Effector memory CD8-positive, alpha-beta T cell (primary cell): ENCODE results near the gene TMEM131.
"Not testable (repeated sequence)": the region's sequence is repeated elsewhere in the genome, so short reads cannot be mapped to it uniquely, and the experiment has no call there.

Experiments
- ATAC-seq: fragments of 150-1000 bp; cut with Tn5 transposase; replicated peaks from 2 replicates; pipeline ENCODE4 v1.10.0; 2021; ENCODE audit warnings: mild to moderate bottlenecking, moderate library complexity
- DNase-seq, 3 experiments: peaks; one replicate each; pipeline ENCODE4 v3.0.0; 2021
- H3K27ac Mint-ChIP-seq, 2 donors: one replicate each; pipeline ENCODE4 v1.8.0; 2022; ENCODE audit warnings: mild to moderate bottlenecking in 2 of 2, mixed read lengths in 2 of 2, moderate library complexity in 2 of 2
- H3K27me3 Mint-ChIP-seq, 2 donors: one replicate each; pipeline ENCODE4 v1.8.0; 2022; ENCODE audit warnings: mixed read lengths in 2 of 2
- H3K36me3 Mint-ChIP-seq: one replicate; pipeline ENCODE4 v1.8.0; 2022; ENCODE audit warnings: mild to moderate bottlenecking, moderate library complexity, mixed read lengths; ENCODE audit not compliant: insufficient read depth
- H3K4me1 Mint-ChIP-seq, 2 donors: one replicate each; pipeline ENCODE4 v1.8.0; 2022; ENCODE audit warnings: low read depth in 2 of 2, mixed read lengths in 2 of 2
- H3K4me3 Mint-ChIP-seq, 2 donors: one replicate each; pipeline ENCODE4 v1.8.0; 2022; ENCODE audit warnings: mild to moderate bottlenecking in 2 of 2, mixed read lengths in 2 of 2, moderate library complexity in 2 of 2
- H3K9me3 Mint-ChIP-seq, 2 donors: one replicate each; pipeline ENCODE4 v1.8.0; 2022; ENCODE audit warnings: mixed read lengths in 2 of 2

TMEM131 gene

GRCh38 chr2:97969081-97970067 lies 26.4 kb downstream of the TMEM131 start:
- DNase-seq (no peak), ATAC-seq (no peak)
- no peak overlapping the region for H3K4me3 Mint-ChIP-seq
- peaks cover 3 to 4% of the 10 kb centered on the region in 2 donors for H3K9me3 Mint-ChIP-seq
- no peaks in the 10 kb centered on the region for H3K27me3 Mint-ChIP-seq
- H3K27ac Mint-ChIP-seq = no peak overlapping the region
- H3K4me1 Mint-ChIP-seq = peaks cover 57 to 73% of the 10 kb centered on the region in 2 donors
- peaks cover 6% of the 10 kb centered on the region for H3K36me3 Mint-ChIP-seq

DNA sequence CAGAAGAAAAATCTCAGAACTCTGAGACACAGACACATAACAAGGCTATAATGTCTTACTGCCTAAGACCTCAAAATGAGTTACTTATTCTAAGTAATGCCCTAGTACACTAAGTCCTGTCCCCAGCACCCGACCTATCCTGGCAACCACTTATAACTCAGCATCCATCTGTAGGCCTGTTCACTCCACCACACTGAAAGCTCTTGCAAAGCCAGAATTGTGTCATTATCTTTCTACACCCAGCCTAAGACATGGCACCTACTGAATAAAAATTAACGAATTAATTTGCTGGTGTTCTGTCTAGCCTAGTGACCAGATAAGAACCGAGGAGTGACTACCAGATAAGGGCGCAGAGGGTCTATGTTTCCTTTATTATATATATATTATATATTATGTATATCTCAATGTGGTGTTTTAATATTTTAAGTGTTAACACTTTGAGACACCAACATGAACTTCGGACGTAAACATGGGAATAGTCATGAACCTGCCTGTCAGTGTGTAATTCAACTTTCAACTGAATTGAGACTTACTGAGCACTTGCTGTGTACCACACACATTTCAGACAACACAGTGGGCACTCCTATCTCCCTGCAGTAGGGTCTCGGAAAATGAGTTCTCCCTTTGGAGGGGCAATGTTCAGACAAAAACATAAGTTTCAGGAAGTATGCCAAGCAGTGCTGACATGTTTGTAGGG lies 27.7 kb downstream of the TMEM131 start:
- Mint-ChIP-seq H3K4me3 (no peak overlapping the region), H3K27me3 (no peaks in the 10 kb centered on the region), H3K4me1 (peaks cover 51 to 77% of the 10 kb centered on the region in 2 donors), H3K27ac (peak overlapping the region; percentile 0 to 8), H3K36me3 (peaks cover 6% of the 10 kb centered on the region), H3K9me3 (no peaks in the 10 kb centered on the region)
- no peak for DNase-seq
- ATAC-seq = no peak

- H3K27ac Mint-ChIP-seq = peak overlapping the region; percentile 0 to 8
- H3K4me1 Mint-ChIP-seq = peaks cover 56 to 83% of the 10 kb centered on the region in 2 donors
- no peaks in the 10 kb centered on the region for H3K9me3 Mint-ChIP-seq
- no peak for DNase-seq
- no peak for ATAC-seq
- peaks cover 6% of the 10 kb centered on the region for H3K36me3 Mint-ChIP-seq
- H3K4me3 Mint-ChIP-seq = peak overlapping the region in 1 of 2 donors; percentile 18
- no peaks in the 10 kb centered on the region for H3K27me3 Mint-ChIP-seq
These were observed 28.5 kb downstream of the TMEM131 start for GRCh38 chr2:97967216-97967592.

DNA sequence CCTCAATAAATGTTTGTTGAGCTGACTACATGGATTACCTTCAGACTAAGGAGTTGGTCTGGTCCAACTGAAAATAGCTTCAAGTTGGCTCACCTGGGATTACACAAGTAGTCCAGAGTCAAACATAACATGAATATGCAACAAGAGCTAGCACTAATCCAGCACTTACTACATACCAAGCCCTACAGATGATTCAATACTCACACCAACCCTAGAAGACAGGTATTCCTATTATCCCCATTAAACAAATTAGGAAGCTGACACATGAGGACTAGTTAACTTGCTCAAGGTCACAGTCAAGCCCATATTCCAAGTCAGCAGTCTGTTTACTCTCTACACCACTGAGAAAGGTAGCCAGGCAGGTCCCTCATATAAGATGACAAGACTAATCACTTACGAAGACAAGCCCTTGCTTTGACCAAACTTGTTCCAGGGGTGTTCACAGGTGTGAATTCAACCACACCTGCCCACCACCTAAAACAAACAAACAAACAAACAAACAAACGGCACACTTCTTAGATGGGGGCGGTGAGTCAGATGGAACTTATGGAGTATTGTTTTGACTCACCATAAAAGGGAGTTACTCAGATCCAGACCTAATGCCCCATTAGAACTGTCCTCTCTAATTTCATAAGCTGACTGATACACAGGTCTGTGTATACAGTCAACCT lies 29.1 kb downstream of the TMEM131 start:
- H3K36me3 Mint-ChIP-seq = peaks cover 8% of the 10 kb centered on the region
- no peaks in the 10 kb centered on the region for H3K9me3 Mint-ChIP-seq
- DNase-seq (no peak), ATAC-seq (no peak)
- no peaks in the 10 kb centered on the region for H3K27me3 Mint-ChIP-seq
- peak overlapping the region in 1 of 2 donors; percentile 22 for H3K27ac Mint-ChIP-seq
- H3K4me1 Mint-ChIP-seq = peaks cover 54 to 80% of the 10 kb centered on the region in 2 donors
- peak overlapping the region in 1 of 2 donors; percentile 18 for H3K4me3 Mint-ChIP-seq

DNA sequence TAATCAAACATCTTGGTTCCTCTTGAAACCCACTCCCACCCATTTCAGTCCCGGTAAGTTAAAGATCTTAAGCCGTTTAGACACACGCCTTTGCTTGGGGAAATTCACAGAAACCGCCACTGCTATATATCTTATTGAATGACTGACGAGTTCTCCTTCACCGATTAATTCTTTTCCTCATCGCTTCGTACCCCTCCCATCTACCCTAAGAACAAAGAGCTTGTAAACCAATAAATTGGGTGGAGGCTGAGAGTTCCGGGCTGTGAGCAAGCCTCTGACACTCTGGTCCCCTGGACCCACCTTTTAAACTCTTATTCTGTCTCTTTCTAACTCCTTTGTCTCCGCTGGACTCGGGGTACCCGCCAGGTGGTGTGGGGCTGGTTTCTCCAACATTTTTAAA lies 30.6 kb downstream of the TMEM131 start:
- H3K27me3 Mint-ChIP-seq = no peaks in the 10 kb centered on the region
- H3K4me3 Mint-ChIP-seq = peak overlapping the region in 1 of 2 donors; percentile 40
- no peak overlapping the region for H3K27ac Mint-ChIP-seq
- peaks cover 43 to 81% of the 10 kb centered on the region in 2 donors for H3K4me1 Mint-ChIP-seq
- peaks cover 8% of the 10 kb centered on the region for H3K36me3 Mint-ChIP-seq
- no peaks in the 10 kb centered on the region for H3K9me3 Mint-ChIP-seq
- ATAC-seq (no peak), DNase-seq (no peak)

DNA sequence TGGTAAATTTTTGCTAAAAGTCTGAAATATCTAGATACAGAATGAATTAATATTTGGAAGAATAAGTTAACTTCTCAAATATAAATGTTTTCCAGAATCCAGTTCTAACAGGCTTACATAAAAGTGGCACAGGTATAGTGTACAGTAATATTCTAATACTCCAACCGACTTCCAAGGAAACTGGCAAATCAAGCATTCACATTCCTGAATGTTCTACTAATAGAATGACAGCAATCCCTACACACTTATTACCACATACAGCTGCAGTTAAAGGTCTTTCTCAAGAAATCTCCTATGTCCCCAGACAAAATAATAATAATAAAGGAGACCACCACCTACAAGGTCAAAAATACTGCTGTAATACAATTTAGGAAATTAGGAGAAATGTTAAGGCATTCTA lies 31.9 kb downstream of the TMEM131 start:
- Mint-ChIP-seq H3K27ac (no peak overlapping the region), H3K4me3 (peak overlapping the region in 1 of 2 donors; percentile 7)
- ATAC-seq = no peak

DNA sequence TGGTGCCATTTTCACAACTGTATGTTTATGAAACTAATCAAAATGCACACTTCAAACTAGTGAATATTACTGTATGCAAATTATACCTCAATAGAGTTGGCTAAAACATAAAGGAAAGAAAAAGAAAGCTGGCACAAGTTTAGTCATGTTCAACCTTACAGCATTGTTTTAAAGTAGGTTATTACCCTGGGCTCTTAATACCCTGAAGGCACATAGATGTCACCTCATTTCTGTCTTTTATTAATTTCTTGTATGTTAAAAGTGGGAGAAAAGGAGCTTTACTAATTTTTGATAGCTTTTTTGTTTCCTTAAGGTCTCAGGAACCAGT lies 32.7 kb downstream of the TMEM131 start:
- peak overlapping the region in 1 of 2 donors; percentile 8 for H3K4me3 Mint-ChIP-seq
- no peak for ATAC-seq
- H3K27me3 Mint-ChIP-seq = no peaks in the 10 kb centered on the region
- peaks cover 40 to 79% of the 10 kb centered on the region in 2 donors for H3K4me1 Mint-ChIP-seq
- peak overlapping the region in 1 of 2 donors; percentile 9 for H3K27ac Mint-ChIP-seq
- peaks cover 8% of the 10 kb centered on the region for H3K36me3 Mint-ChIP-seq
- H3K9me3 Mint-ChIP-seq = no peaks in the 10 kb centered on the region
- DNase-seq = no peak

More for the DNA sequence above, 31.9 kb downstream of the TMEM131 start:
- peaks cover 8% of the 10 kb centered on the region for H3K36me3 Mint-ChIP-seq
- H3K4me1 Mint-ChIP-seq = peaks cover 38 to 81% of the 10 kb centered on the region in 2 donors
- H3K27me3 Mint-ChIP-seq = no peaks in the 10 kb centered on the region
- H3K9me3 Mint-ChIP-seq = no peaks in the 10 kb centered on the region
- no peak for DNase-seq

DNA sequence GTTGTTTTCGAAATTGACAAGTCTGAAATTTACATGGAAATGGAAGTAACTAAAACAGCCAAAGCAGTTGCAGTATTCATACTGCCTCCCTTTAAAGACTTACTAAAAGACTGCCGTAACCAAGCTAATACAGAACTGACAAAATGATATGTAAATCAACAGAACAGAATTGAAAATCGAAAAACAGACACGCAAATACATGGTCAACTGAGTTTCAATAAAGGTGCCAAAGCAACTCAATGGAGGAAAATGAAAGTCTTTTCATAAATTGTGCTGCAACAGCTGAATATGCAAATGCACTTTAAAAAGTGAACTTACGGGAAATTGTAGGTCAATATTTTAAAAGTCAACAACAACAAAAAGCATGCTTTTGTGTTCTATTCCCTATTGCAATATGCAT lies 34.2 kb downstream of the TMEM131 start:
- ATAC-seq = no peak
- no peak overlapping the region for H3K4me3 Mint-ChIP-seq

DNA sequence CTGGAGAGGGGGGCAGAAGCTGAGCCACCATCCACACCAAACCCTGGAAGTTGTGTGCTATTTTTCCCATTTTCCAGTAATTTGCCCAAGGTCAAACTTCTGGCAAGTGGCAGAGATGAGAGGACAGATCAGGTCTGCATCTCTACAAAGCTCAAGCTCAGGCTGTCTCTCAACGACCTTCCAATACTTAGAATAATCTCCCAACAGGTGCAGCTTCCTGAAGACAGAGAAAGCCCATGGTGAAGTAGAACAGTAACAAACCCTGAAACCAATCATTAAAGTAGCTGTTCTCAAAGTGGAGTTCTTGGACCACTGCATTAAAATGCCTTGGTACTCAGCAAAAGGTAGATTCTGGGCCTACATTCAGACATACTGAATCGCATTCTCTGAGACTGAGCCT lies 37.6 kb downstream of the TMEM131 start:
- Mint-ChIP-seq H3K9me3 (no peaks in the 10 kb centered on the region), H3K4me1 (peaks cover 32 to 72% of the 10 kb centered on the region in 2 donors), H3K27ac (peak overlapping the region; percentile 45 to 73), H3K4me3 (no peak overlapping the region), H3K27me3 (no peaks in the 10 kb centered on the region), H3K36me3 (peaks cover 6% of the 10 kb centered on the region)
- ATAC-seq (no peak), DNase-seq (no peak)

More for the DNA sequence above, 34.2 kb downstream of the TMEM131 start:
- Mint-ChIP-seq H3K4me1 (peaks cover 33 to 74% of the 10 kb centered on the region in 2 donors), H3K36me3 (peaks cover 12% of the 10 kb centered on the region), H3K27me3 (no peaks in the 10 kb centered on the region), H3K9me3 (no peaks in the 10 kb centered on the region), H3K27ac (no peak overlapping the region)
- DNase-seq = no peak

- H3K27ac Mint-ChIP-seq = peak overlapping the region in 1 of 2 donors; percentile 73
- no peaks in the 10 kb centered on the region for H3K27me3 Mint-ChIP-seq
- no peaks in the 10 kb centered on the region for H3K9me3 Mint-ChIP-seq
- peaks cover 27 to 70% of the 10 kb centered on the region in 2 donors for H3K4me1 Mint-ChIP-seq
- H3K36me3 Mint-ChIP-seq = peaks cover 6% of the 10 kb centered on the region
- DNase-seq = no peak
- ATAC-seq = no peak
- H3K4me3 Mint-ChIP-seq = no peak overlapping the region
These were observed 38.1 kb downstream of the TMEM131 start for GRCh38 chr2:97957432-97958183.

DNA sequence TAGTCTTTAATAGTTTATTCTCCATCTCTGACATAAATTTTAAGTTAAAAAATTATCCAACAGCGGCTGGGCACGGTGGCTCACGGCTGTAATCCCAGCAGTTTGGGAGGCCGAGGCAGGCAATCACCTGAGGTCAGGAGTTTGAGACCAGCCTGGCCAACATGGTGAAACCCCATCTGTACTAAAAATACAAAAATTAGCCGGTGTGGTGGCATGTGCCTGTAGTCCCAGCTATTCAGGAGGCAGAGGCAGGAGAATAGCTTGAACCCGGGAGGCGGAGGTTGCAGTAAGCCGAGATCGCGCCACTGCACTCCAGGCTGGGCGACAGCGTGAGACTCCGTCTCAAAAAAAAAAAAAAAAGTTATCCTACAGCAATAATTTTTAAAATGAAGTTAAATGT lies 39.0 kb downstream of the TMEM131 start:
- H3K4me3 Mint-ChIP-seq, ATAC-seq, H3K9me3 Mint-ChIP-seq, H3K36me3 Mint-ChIP-seq, H3K27ac Mint-ChIP-seq, DNase-seq, H3K27me3 Mint-ChIP-seq: not testable (repeated sequence)
- H3K4me1 Mint-ChIP-seq = peaks cover 27 to 73% of the 10 kb centered on the region in 2 donors

GRCh38 chr2:97953853-97954252 lies 41.9 kb downstream of the TMEM131 start:
- no peak overlapping the region for H3K27ac Mint-ChIP-seq
- ATAC-seq (no peak), DNase-seq (no peak)
- H3K36me3 Mint-ChIP-seq = peaks cover 9% of the 10 kb centered on the region
- H3K4me3 Mint-ChIP-seq = no peak overlapping the region
- peaks cover 0 to 2% of the 10 kb centered on the region in 2 donors for H3K9me3 Mint-ChIP-seq
- H3K4me1 Mint-ChIP-seq = peaks cover 36 to 73% of the 10 kb centered on the region in 2 donors
- no peaks in the 10 kb centered on the region for H3K27me3 Mint-ChIP-seq

DNA sequence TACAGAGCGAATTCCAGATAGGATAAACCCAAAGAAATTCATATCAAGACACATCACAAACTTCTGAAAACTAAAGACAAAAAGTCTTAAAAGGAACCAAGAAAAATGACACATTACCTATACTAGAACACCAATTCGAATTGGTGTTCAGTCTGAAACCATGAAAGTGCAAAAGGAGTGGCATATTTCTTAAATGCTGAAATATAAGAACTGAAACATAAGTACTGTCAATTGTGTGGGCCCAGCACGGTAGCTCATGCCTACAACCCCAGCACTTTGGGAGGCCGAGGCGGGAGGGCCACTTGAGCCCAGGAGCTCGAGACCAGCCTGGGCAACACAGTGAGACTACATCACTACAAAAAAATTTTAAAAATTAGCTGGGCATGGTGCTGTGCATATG lies 43.4 kb downstream of the TMEM131 start:
- H3K9me3 Mint-ChIP-seq = peaks cover 0 to 2% of the 10 kb centered on the region in 2 donors
- H3K36me3 Mint-ChIP-seq = peaks cover 9% of the 10 kb centered on the region
- DNase-seq (no peak), ATAC-seq (no peak)
- peaks cover 28 to 72% of the 10 kb centered on the region in 2 donors for H3K4me1 Mint-ChIP-seq
- H3K27ac Mint-ChIP-seq = peak overlapping the region in 1 of 2 donors; percentile 71
- no peak overlapping the region for H3K4me3 Mint-ChIP-seq
- H3K27me3 Mint-ChIP-seq = no peaks in the 10 kb centered on the region
